Renal cortex interstitium (tissue), 11 donors: Measurements from ENCODE around the gene MT1A. TPM values are rescaled to one million over a fixed set of nuclear protein-coding genes. Genes with fewer than 3 reads are reported as not detected.

Experiments used
- DNase-seq, 11 donors: peaks; one replicate each; pipeline ENCODE4 v3.0.0-alpha.2; 2013; ENCODE audit warnings: low read depth in 9 of 11, low spot score in 4 of 11; ENCODE audit errors: extremely low read depth in 1 of 11
- polyA plus RNA-seq, 3 donors: library from polyadenylated mRNA; unstranded; fragments of 120-200 nt; gene quantifications; one replicate each; pipeline ENCODE4 v1.2.1, GENCODE V29; 2013; ENCODE audit not compliant: insufficient read length in 3 of 3

Gene MT1A
- polyA plus RNA-seq, 3 donors, result not detected

DNA sequence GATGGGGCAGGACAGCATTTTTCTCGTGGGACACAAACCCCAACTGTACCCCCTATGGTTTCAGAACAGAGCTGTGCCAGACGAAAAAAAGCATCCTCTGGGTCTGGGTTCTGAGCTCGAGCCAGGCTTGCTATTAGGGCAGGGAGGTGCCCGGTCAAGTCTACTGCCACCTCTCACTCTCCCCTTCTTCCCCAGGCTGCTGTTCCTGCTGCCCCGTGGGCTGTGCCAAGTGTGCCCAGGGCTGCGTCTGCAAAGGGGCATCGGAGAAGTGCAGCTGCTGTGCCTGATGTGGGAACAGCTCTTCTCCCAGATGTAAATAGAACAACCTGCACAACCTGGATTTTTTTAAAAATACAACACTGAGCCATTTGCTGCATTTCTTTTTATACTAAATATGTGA lies 11.8 kb upstream of the MT1A start:
- DNase-seq, result no peak

DNA sequence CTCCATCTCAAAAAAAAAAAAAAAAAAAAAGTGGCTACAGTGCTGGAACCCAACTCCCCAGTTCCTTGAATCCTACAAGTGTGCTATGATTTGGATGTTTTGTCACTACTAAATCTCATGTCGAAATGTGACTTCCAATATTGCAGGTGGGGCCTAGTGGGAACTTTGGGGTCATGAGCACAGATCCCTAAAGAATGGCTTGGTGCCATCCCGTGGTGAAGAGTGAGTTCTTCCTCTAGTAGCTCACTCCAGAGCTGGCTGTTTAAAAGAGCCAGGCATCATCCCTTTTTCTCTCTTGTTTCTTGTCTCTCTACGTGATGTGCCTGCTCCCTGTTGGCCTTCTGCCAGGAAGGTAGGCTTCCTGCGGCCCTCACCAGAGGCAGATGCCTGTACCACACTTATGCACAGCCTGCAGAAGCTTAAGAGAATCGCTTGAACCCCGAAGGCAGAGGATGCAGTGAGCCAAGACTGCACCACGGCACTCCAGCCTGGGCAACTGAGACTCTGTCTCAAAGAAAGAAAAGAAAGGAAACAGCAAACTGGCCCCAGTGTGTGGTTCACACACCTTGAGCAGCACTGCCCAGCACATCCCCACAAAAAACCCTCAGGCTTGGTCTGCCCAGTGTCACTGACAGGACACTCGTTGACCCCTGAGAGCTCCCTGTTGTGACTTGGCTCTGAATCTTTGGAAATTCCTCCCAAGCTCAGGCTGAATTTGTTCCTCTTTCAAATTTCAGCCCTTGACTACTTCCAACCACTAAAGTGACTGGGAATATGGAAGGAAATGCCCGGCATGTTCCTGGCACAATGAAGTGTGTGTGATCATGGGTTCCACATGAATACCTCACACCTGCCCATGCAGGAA lies 9.7 kb upstream of the MT1A start:
- no peak for DNase-seq

- DNase-seq, result no peak
Measured at GRCh38 chr16:56629531-56629930, 8.9 kb upstream of the MT1A start.

- DNase-seq, result no peak
Measured at GRCh38 chr16:56630134-56630533, 8.3 kb upstream of the MT1A start.

GRCh38 chr16:56631197-56631596 lies 7.3 kb upstream of the MT1A start:
- no peak for DNase-seq

DNA sequence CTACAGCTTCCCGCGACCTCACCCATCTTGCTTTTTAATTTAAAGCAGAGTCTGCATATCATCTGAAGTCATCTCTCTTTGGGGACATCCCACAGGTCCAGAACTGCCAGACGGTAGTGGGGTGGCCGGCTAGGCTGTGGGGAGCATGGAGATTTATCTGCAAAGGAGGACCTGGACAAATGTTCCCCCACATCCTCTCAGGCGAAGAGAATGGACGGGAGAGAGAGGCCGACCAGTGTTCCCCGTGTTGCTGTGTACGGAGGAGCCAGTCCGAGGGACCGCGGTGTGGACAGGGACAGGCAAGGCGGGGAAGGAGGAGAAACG lies 6.7 kb upstream of the MT1A start:
- no peak for DNase-seq

- no peak for DNase-seq
Measured at GRCh38 chr16:56632156-56632847, 6.2 kb upstream of the MT1A start, which contains the start of gene MT1M. Gene MT1M (plus strand): TSS chr16:56632659. CDS start chr16:56632732, 73 bp downstream.

GRCh38 chr16:56632848-56633365 lies 5.6 kb upstream of the MT1A start:
- DNase-seq, result no peak

DNA sequence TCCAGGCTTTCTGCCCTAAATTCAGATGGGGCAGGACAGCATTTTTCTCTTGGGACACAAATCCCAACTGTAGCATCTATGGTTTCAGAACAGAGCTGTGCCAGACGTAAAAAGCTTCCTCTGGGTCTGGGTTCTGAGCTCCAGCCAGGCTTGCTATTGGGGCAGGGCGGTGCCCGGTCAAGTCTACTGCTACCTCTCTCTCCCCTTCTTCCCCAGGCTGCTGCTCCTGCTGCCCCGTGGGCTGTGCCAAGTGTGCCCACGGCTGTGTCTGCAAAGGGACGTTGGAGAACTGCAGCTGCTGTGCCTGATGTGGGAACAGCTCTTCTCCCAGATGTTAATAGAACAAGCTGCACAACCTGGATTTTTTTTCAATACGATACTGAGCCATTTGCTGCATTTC lies 4.9 kb upstream of the MT1A start:
- no peak for DNase-seq

DNA sequence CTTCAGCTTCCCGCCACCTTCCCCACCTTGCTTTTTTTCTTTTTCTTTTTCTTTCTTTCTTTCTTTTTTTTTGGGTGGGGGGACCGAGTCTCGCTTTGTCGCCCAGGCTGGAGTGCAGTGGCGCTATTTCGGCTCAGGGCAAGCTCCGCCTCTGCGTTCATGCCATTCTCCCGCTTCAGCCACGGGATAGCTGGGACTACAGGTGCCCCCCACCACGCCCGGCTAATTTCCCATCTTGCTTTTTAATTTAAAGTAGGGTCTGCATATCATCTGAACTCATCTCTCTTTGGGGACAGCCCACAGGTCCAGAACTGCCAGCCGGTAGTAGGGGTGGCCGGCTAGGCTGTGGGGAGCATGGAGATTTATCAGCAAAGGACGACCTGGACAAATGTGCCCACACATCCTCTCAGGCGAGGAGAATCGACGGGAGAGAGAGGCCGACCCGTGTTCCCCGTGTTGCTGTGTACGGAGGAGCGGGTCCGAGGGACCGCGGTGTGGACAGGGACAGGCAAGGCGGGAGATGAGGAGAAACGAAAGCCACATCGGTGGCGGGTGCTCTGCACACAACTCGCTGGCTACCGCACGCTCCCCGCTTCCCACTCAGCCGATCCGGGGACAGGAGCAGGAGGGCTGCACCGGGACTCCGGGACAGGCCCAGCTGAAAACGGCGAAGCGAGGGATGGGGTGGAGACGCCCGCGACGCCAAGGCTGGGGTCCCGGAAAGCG lies 3.6 kb upstream of the MT1A start:
- no peak for DNase-seq

DNA sequence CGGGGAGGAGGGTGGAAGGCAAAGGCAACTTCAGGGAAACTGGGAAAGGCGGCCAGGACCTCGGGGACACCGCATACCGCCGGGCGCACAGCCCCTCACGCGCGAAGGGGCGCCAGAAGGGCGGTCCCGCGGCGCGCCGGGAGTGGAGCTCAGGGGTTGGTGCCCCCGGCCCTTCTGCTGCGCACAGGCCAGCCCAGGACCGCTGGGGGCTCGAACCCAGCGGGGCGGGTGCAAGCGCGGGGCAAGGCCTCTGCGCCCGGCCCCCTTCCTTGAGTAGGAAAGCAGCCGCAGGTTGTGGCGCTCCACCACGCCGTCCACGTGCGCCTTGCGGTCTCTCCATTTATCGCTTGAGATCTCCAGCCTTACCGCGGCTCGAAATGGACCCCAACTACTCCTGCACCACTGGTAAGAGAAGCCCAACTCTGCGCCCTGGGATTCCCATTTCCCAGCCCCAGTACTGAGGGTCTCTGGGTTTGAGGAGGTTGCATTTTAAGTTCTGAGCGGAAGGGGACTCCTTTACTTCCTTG lies 3.0 kb upstream of the MT1A start:
- DNase-seq, result no peak

GRCh38 chr16:56636616-56637413 lies 1.7 kb upstream of the MT1A start:
- no peak for DNase-seq

DNA sequence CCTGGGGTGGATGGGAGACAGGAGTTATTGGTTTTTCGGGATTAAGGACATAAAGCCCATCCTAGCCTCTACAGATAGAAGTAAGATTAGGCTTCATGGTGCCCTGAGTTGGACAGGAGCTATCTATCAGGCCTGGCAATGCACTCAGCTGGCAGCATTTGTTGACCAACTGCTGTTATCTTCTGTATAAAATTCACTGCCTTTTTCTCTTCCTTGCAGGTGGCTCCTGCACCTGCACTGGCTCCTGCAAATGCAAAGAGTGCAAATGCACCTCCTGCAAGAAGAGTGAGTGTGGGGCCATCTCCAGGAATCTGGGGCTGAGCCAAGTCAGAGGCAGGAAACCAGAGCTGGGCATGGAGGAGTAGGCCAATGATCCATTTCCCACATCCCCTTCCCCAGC lies 579 bp downstream of the MT1A start:
- DNase-seq, result no peak

- no peak for DNase-seq
Measured at GRCh38 chr16:56640076-56640475, 1.6 kb downstream of the MT1A start.

DNA sequence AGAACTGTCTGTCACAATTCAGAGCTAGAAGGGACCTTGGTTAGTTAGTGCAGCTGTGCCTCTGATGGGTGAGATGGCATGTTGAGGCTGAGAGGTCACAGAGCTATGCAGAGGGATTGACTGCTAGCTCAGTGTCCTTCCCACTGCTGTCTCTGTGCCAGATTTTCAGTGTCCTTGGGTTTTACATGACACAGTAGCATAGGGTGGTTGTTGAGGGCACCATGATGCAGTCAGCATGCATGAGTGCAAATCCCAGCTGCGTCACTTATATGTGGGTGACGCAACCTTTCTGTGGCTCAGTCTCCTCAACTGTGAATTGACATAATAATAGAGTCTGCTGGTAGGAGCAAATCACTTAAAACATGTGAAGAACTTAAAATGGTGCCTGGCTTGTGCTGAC lies 2.7 kb downstream of the MT1A start:
- no peak for DNase-seq

DNA sequence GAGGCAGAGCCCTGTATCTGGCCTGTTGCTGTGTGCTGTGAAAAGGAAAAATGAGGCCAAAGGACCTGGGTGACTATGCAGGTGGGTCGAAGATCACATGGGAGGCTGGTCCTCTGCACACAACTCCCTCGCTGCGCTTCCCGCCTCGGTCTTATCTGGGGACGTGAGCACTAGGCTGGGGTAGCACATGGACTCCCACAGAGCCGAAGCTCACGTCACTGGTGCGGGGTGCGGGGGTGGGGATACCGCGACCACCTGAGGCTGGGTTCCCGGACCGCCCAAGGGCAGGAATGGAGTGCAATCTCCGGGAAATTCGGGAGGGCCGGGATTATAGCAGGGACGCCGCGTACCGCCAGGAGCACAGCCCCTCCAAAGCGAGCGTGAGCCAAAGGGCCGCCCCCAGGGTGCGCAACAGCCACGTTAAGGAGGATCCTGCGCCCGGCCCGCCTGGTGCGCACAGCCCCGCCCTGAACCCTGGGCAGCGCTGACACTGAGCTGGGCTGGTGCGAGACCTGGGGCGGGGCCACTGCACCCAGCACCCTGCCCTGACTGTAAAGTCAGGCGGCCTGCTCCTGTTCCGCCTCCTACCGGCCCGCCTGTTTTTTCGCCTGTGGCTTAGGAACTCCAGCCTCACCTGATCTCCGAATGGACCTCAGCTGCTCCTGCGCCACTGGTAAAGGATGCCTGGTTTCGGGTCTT lies 4.8 kb downstream of the MT1A start:
- no peak for DNase-seq

- no peak for DNase-seq
Measured at GRCh38 chr16:56643833-56644232, 5.4 kb downstream of the MT1A start.

GRCh38 chr16:56645311-56645710 lies 6.8 kb downstream of the MT1A start:
- no peak for DNase-seq
